T-helper 17 cell (primary cell): ENCODE measurements around the gene LVRN. TPM values are rescaled to one million over a fixed set of nuclear protein-coding genes. Genes with fewer than 3 reads are reported as not detected.

Source experiments
- ATAC-seq: fragments of 150-1000 bp; cut with Tn5 transposase; 2 replicates; pipeline ENCODE4 v1.10.0; 2021; ENCODE audit warnings: mild to moderate bottlenecking, moderate library complexity
- DNase-seq, 3 donors: peaks; one replicate each; pipeline versions ENCODE4 v3.0.0 to v3.0.0-alpha.2; 2020 to 2021
- H3K9me3 ChIP-seq: one replicate; pipeline ENCODE4 v1.7.0; 2013; ENCODE audit warnings: low read length, mild to moderate bottlenecking; ENCODE audit not compliant: control insufficient read depth, poor library complexity, severe bottlenecking
- H3K27ac Mint-ChIP-seq: one replicate; pipeline ENCODE4 v1.8.0; 2022; ENCODE audit warnings: mild to moderate bottlenecking, moderate library complexity, mixed read lengths
- H3K27me3 Mint-ChIP-seq: one replicate; pipeline ENCODE4 v1.8.0; 2022; ENCODE audit warnings: mixed read lengths
- H3K36me3 Mint-ChIP-seq: one replicate; pipeline ENCODE4 v1.8.0; 2022; ENCODE audit warnings: low read depth, mixed read lengths
- H3K4me1 Mint-ChIP-seq: one replicate; pipeline ENCODE4 v1.8.0; 2022; ENCODE audit warnings: mild to moderate bottlenecking, mixed read lengths
- H3K4me3 Mint-ChIP-seq: one replicate; pipeline ENCODE4 v1.8.0; 2022; ENCODE audit warnings: mild to moderate bottlenecking, moderate library complexity, mixed read lengths
- total RNA-seq, 4 donors: library from RNA in 2 of 4; stranded (reverse) in 2 of 4; gene quantifications; one replicate each; pipeline ENCODE4 v1.2.3 and lab custom pipeline; 2022 to 2026

LVRN gene
- total RNA-seq, 2 donors from 2014 or later: not detected

GRCh38 chr5:116013207-116013785, 51.0 kb downstream of the LVRN start:
- Mint-ChIP-seq H3K36me3 (no peaks in the 10 kb centered on the region), H3K27me3 (peaks cover 13% of the 10 kb centered on the region), H3K27ac (no peak overlapping the region), H3K4me3 (no peak overlapping the region), H3K4me1 (no peaks in the 10 kb centered on the region)
- ATAC-seq (no peak), DNase-seq (no peak)
- no peaks in the 10 kb centered on the region for H3K9me3 ChIP-seq

DNA sequence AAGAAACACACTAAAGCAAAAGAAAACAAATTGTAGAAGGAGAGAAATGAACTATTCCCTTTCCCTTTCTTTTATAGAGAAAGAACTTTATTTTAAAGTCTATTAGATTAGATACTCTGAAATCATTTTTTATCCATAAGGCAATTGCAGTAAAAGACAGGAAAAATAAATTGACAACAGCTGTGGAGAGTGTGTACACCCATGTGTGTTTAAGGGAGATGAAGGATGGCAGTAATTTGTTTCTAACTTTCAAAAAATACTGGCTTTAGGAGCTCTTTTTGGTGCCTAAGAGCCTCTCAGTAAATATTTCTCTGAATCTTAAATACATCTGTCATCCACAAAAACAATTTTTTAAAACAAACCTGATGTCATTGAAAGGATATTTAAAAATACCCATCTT, 51.7 kb downstream of the LVRN start:
- ATAC-seq: no peak
- no peaks in the 10 kb centered on the region for H3K36me3 Mint-ChIP-seq
- no peak for DNase-seq
- no peaks in the 10 kb centered on the region for H3K9me3 ChIP-seq
- no peak overlapping the region for H3K27ac Mint-ChIP-seq
- H3K4me3 Mint-ChIP-seq: no peak overlapping the region
- H3K4me1 Mint-ChIP-seq: no peaks in the 10 kb centered on the region
- peaks cover 16% of the 10 kb centered on the region for H3K27me3 Mint-ChIP-seq

DNA sequence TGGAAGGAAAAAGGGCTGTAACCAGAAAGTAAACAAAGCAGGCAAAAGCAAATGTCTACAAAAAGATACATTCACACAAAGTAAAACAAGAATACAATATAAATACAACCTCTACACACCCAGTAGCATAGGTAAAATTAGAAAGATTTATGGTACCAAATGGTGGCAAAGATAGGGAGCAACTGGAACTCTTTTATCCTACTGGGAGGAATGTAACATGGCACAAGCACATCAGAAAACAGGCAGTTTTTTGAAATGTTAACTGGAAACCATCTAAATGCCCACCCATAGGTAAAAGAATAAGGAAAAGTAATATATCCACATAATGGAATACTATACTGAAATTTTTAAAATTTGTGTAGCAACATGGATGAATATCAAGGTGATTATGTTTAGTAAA, 61.3 kb downstream of the LVRN start:
- DNase-seq (no peak), ATAC-seq (no peak)
- Mint-ChIP-seq H3K27me3 (peaks cover 27% of the 10 kb centered on the region), H3K36me3 (no peaks in the 10 kb centered on the region), H3K27ac (no peak overlapping the region), H3K4me1 (no peaks in the 10 kb centered on the region), H3K4me3 (no peak overlapping the region)
- no peaks in the 10 kb centered on the region for H3K9me3 ChIP-seq

DNA sequence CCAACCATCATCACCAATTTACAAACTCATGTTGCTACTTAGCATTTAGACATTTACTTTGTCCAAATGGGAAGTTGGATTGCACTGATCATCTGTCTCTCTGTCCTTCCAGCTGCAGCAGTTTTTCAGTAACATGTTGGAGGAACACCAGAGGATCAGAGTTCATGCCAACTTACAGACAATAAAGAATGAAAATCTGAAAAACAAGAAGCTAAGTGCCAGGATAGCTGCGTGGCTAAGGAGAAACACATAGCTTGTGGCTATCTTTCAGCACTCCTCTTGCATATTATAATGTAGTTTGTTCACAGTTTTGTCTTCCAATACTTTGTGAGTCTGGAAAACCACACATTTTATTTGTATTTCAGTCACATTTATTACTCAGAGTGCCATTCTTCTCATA, 63.6 kb downstream of the LVRN start:
- DNase-seq (no peak), ATAC-seq (no peak)
- no peak overlapping the region for H3K4me3 Mint-ChIP-seq
- H3K27ac Mint-ChIP-seq: no peak overlapping the region
- H3K9me3 ChIP-seq: no peaks in the 10 kb centered on the region
- peaks cover 36% of the 10 kb centered on the region for H3K27me3 Mint-ChIP-seq
- H3K36me3 Mint-ChIP-seq: no peaks in the 10 kb centered on the region
- no peaks in the 10 kb centered on the region for H3K4me1 Mint-ChIP-seq

DNA sequence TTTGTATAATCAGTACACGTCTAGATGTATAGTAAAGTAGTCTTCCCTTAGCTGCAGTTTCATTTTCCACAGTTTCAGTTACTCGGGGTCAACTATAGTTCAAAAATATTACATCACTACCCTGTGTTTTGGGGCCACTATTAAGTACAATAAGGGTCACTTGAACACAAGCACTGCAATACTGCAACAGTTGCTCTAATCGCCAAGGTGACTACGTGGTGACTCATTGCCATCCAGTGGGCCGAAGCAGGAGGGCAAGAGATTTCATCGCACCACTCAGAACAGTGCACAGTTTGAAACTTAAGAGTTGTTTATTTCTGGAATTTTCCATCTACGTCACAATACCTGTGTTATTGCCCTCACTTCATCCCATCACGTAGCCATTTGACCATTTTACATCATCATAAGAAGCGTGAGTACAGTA, 69.8 kb downstream of the LVRN start, which contains the start of gene ARL14EPL:
Gene ARL14EPL (plus strand): TSS at position 379 of the 424 bp plus-strand sequence. CDS start 18,994 bp downstream, outside the sequence.
- H3K36me3 Mint-ChIP-seq: no peaks in the 10 kb centered on the region
- peak; percentile 32 for ATAC-seq
- no peak within 1 kb of the TSS for H3K4me3 Mint-ChIP-seq
- H3K4me1 Mint-ChIP-seq: no peaks in the 10 kb centered on the region
- peaks cover 41% of the 10 kb centered on the region for H3K27me3 Mint-ChIP-seq
- no peak for DNase-seq
- H3K9me3 ChIP-seq: no peaks in the 10 kb centered on the region
- no peak within 1 kb of the TSS for H3K27ac Mint-ChIP-seq

- H3K9me3 ChIP-seq: no peaks in the 10 kb centered on the region
- Mint-ChIP-seq H3K36me3 (no peaks in the 10 kb centered on the region), H3K4me1 (no peaks in the 10 kb centered on the region), H3K4me3 (no peak overlapping the region), H3K27me3 (peaks cover 38% of the 10 kb centered on the region), H3K27ac (no peak overlapping the region)
- no peak for ATAC-seq
- no peak for DNase-seq
Measured at GRCh38 chr5:116032991-116033390, 70.7 kb downstream of the LVRN start.

- Mint-ChIP-seq H3K4me1 (no peaks in the 10 kb centered on the region), H3K27me3 (peaks cover 47% of the 10 kb centered on the region), H3K36me3 (peaks cover 5% of the 10 kb centered on the region), H3K27ac (no peak overlapping the region), H3K4me3 (no peak overlapping the region)
- ATAC-seq: no peak
- H3K9me3 ChIP-seq: no peaks in the 10 kb centered on the region
- DNase-seq: no peak
Measured at GRCh38 chr5:116035123-116035522, 72.8 kb downstream of the LVRN start.

DNA sequence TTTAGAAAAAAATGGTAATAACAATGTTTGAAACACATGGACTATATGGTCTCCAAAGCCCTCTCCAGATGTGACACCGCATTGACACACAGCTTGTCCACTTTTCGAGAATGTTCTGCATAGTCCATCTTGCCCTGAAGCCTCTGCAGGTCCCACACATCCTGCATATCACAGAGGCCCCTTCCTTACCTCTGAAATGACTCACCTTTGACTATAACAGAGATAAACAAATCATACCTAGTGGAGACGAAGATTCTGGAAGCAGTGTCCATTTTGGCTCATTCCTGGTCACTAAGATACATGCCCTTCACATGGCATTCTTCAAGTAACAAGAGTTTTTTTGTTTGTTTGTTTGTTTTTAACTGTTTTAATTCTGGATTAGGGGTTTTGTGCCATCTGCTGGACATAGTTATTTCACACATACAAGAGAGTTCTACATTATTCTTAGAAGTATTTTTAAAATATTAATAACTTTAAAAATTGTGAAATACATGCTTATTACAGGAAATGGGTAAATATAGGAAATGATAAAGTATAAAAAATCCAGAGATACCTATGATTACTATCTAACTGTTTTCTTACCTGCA, 75.1 kb downstream of the LVRN start:
- no peaks in the 10 kb centered on the region for H3K4me1 Mint-ChIP-seq
- peaks cover 53% of the 10 kb centered on the region for H3K27me3 Mint-ChIP-seq
- peaks cover 5% of the 10 kb centered on the region for H3K36me3 Mint-ChIP-seq
- DNase-seq (no peak), ATAC-seq (no peak)
- H3K27ac Mint-ChIP-seq: no peak overlapping the region
- H3K4me3 Mint-ChIP-seq: no peak overlapping the region
- no peaks in the 10 kb centered on the region for H3K9me3 ChIP-seq

DNA sequence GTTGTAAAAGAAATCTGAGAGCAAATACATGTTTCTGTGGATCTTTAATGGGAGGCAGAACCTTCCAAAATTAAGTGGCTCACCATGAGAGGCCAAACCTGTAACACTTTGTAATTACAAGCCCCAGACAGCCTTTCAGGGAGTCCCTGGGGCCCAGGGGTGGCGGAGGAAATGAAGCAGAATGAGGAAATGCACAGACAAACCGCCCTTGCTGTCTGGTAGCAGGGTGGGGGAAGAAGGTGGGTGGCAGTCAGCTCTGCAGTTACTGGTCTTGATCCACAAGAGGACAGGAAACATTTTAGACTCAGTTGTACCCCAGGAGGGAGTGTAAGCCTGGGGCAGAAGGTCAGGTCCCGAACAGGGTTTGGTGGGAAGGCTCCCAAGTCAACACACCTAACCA, 76.5 kb downstream of the LVRN start:
- H3K4me3 Mint-ChIP-seq: no peak overlapping the region
- peak overlapping the region; percentile 53 for H3K27ac Mint-ChIP-seq
- ATAC-seq (peak; percentile 60), DNase-seq (peak in 1 of 3 donors; percentile 4)
- H3K27me3 Mint-ChIP-seq: peaks cover 56% of the 10 kb centered on the region
- peaks cover 5% of the 10 kb centered on the region for H3K36me3 Mint-ChIP-seq
- H3K4me1 Mint-ChIP-seq: no peaks in the 10 kb centered on the region
- no peaks in the 10 kb centered on the region for H3K9me3 ChIP-seq

DNA sequence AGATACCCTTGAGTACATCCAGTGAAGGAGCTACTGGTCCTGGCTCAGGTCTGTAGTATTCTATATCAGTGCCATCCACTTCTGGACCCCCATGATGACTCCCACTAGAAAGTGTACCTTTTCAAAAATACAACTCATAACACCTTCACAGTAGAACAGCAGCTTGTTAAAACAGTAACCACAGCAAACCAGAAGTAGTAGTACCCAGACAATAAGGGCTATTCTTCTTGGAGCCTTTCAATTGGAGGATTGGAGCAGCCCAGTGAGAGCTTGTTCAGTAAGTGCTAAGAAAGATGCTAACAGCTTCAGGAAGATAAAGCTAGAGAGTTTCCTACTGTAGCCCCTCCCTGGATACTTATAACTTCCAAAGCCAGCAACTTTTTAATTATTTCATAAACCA, 80.1 kb downstream of the LVRN start:
- no peak for ATAC-seq
- H3K9me3 ChIP-seq: no peaks in the 10 kb centered on the region
- H3K4me3 Mint-ChIP-seq: no peak overlapping the region
- no peaks in the 10 kb centered on the region for H3K4me1 Mint-ChIP-seq
- no peak for DNase-seq
- peaks cover 48% of the 10 kb centered on the region for H3K27me3 Mint-ChIP-seq
- H3K27ac Mint-ChIP-seq: no peak overlapping the region
- peaks cover 5% of the 10 kb centered on the region for H3K36me3 Mint-ChIP-seq

- H3K9me3 ChIP-seq: no peaks in the 10 kb centered on the region
- Mint-ChIP-seq H3K4me1 (no peaks in the 10 kb centered on the region), H3K4me3 (no peak overlapping the region), H3K27ac (no peak overlapping the region), H3K36me3 (peaks cover 3% of the 10 kb centered on the region), H3K27me3 (peaks cover 43% of the 10 kb centered on the region)
- ATAC-seq: no peak
- DNase-seq: no peak
Measured at GRCh38 chr5:116044073-116044472, 81.8 kb downstream of the LVRN start.

DNA sequence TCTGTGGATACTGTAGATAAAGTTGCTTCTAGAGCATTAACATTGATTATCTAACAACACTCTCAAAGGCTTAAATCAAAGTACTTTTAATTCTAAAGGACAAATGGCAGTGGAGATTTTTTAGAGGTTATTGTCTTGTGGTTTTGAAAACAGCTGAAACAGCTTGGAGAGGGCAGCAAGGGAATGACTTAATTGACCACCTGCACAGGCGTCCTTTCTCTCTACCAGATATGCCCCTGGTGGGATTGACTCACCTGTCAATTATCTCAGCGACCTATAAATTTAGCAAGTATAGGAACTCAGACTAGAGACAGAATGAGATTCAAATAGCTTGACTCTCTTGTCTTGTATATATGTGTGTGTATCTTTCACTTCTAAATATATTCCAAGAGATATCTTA, 83.5 kb downstream of the LVRN start:
- DNase-seq (no peak), ATAC-seq (no peak)
- Mint-ChIP-seq H3K27ac (no peak overlapping the region), H3K4me1 (no peaks in the 10 kb centered on the region), H3K36me3 (no peaks in the 10 kb centered on the region), H3K4me3 (no peak overlapping the region), H3K27me3 (peaks cover 43% of the 10 kb centered on the region)
- H3K9me3 ChIP-seq: no peaks in the 10 kb centered on the region

DNA sequence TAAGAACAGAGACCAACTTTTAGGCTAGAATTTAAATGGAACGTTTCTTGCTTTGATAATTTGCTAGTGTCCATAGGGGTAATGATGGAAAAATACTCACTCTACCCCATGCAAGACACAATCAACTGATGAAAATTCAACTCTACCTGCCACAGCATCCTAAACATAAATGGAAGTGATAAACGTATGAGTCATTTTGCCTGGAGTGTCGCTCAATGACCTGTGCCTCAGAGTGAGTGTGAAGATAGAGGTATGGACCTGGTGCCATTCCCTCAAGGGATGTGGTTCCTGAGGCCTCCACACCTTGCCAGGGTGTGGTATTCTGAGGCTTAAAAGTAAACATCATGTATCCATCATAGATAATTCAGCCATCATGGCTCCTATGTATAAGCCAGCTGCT, 84.0 kb downstream of the LVRN start:
- H3K36me3 Mint-ChIP-seq: no peaks in the 10 kb centered on the region
- no peak overlapping the region for H3K27ac Mint-ChIP-seq
- no peaks in the 10 kb centered on the region for H3K9me3 ChIP-seq
- H3K27me3 Mint-ChIP-seq: peaks cover 47% of the 10 kb centered on the region
- no peak for DNase-seq
- no peak for ATAC-seq
- H3K4me3 Mint-ChIP-seq: no peak overlapping the region
- H3K4me1 Mint-ChIP-seq: no peaks in the 10 kb centered on the region

- Mint-ChIP-seq H3K4me1 (no peaks in the 10 kb centered on the region), H3K27ac (no peak overlapping the region), H3K27me3 (peaks cover 42% of the 10 kb centered on the region), H3K4me3 (no peak overlapping the region), H3K36me3 (no peaks in the 10 kb centered on the region)
- DNase-seq (no peak), ATAC-seq (no peak)
- no peaks in the 10 kb centered on the region for H3K9me3 ChIP-seq
Measured at GRCh38 chr5:116046823-116047222, 84.5 kb downstream of the LVRN start.
